Stomach (tissue), 4 donors: ENCODE measurements around the gene PWWP2B.

Source experiments
- CTCF ChIP-seq, 7 experiments: fragments of 450-650 bp in 4 of 7; fragments of 200-600 bp in 3 of 7; sonication (generic) in 3 of 7; IDR thresholded peaks; one replicate each; pipeline ENCODE4 v1.5.1; 2016 to 2019; ENCODE audit warnings: antibody characterized with exemption in 7 of 7, control low read depth in 2 of 7, mild to moderate bottlenecking in 1 of 7
- POLR2A ChIP-seq, 4 donors: fragments of 450-650 bp; IDR thresholded peaks; one replicate each; pipeline ENCODE4 v1.6.1; 2016; ENCODE audit warnings: antibody characterized with exemption in 4 of 4, control low read depth in 2 of 4, mild to moderate bottlenecking in 1 of 4, moderate library complexity in 1 of 4

GRCh38 chr10:132402781-132403241 lies 5.8 kb downstream of the PWWP2B start:
- TF ChIP-seq CTCF (IDR thresholded peaks at IDR 0.05) (no peak), POLR2A (IDR thresholded peaks at IDR 0.05) (no peak)
